ENCODE data around the gene CEP44. TPM values are rescaled to one million over a fixed set of nuclear protein-coding genes. Genes with fewer than 3 reads are reported as not detected.

CEP44 gene
- total RNA-seq, 4 donors from 2014 or later, result 3.1 to 12.9 (median 7.5) TPM

- in situ Hi-C loops (cut with MboI; ENCODE audit: low sequenced_read_pairs in 4 of 4) (loop anchor here in 1 of 4 donors (10.0 kb wide), 1 partner anchor 93 kb away; no protein-coding TSS in a partner anchor), intact Hi-C loops (cut with DNase I; ENCODE audit: low total_unique reads) (no loop called here)
- Histone ChIP-seq H3K4me1 (peaks cover 0 to 6% of the 10 kb centered on the region in 2 donors), H3K9me3 (no peaks in the 10 kb centered on the region), H3K27ac (no peak overlapping the region), H3K36me3 (peaks cover 0 to 17% of the 10 kb centered on the region in 2 donors), H3K4me3 (no peak overlapping the region), H3K27me3 (no peaks in the 10 kb centered on the region)
- no peak for TF ChIP-seq CTCF (IDR thresholded peaks at IDR 0.05 in 4 of 5, conservative IDR thresholded peaks at IDR 0.05 in 1 of 5)
- no peak for TF ChIP-seq POLR2A (IDR thresholded peaks at IDR 0.05)
- DNase-seq (no peak), ATAC-seq (no peak)
These were observed 33.8 kb downstream of the CEP44 start for GRCh38 chr4:174317531-174317930.

GRCh38 chr4:174318829-174319764 lies 35.4 kb downstream of the CEP44 start:
- TF ChIP-seq POLR2A (IDR thresholded peaks at IDR 0.05) (no peak), CTCF (IDR thresholded peaks at IDR 0.05 in 4 of 5, conservative IDR thresholded peaks at IDR 0.05 in 1 of 5) (peak in 4 of 5 experiments; percentile 23 to 74 (median 62))
- intact Hi-C loops (cut with DNase I; ENCODE audit: low total_unique reads), result loop anchor here (2.0 kb wide), 1 partner anchor 96 kb away; no protein-coding TSS in a partner anchor

GRCh38 chr4:174320494-174321199 lies 36.9 kb downstream of the CEP44 start:
- H3K27ac ChIP-seq, result no peak overlapping the region
- in situ Hi-C loops (cut with MboI; ENCODE audit: low sequenced_read_pairs in 4 of 4), result no loop called here
- TF ChIP-seq POLR2A (IDR thresholded peaks at IDR 0.05) (no peak), CTCF (IDR thresholded peaks at IDR 0.05 in 4 of 5, conservative IDR thresholded peaks at IDR 0.05 in 1 of 5) (no peak)
- H3K4me1 ChIP-seq, result no peaks in the 10 kb centered on the region
- peaks cover 0 to 17% of the 10 kb centered on the region in 2 donors for H3K36me3 ChIP-seq
- H3K27me3 ChIP-seq, result no peaks in the 10 kb centered on the region
- ATAC-seq (no peak), DNase-seq (no peak)
- no peaks in the 10 kb centered on the region for H3K9me3 ChIP-seq
- no peak overlapping the region for H3K4me3 ChIP-seq
- intact Hi-C loops (cut with DNase I; ENCODE audit: low total_unique reads), result no loop called here

More at GRCh38 chr4:174318829-174319764, 35.4 kb downstream of the CEP44 start:
- ATAC-seq (no peak), DNase-seq (no peak)
- Histone ChIP-seq H3K4me3 (no peak overlapping the region), H3K27me3 (no peaks in the 10 kb centered on the region), H3K4me1 (peaks cover 0 to 6% of the 10 kb centered on the region in 2 donors), H3K27ac (no peak overlapping the region), H3K36me3 (peaks cover 0 to 17% of the 10 kb centered on the region in 2 donors), H3K9me3 (no peaks in the 10 kb centered on the region)
- in situ Hi-C loops (cut with MboI; ENCODE audit: low sequenced_read_pairs in 4 of 4), result loop anchor here in 1 of 4 donors (10.0 kb wide), 1 partner anchor 94 kb away; no protein-coding TSS in a partner anchor

- ATAC-seq (no peak), DNase-seq (no peak)
- intact Hi-C loops (cut with DNase I; ENCODE audit: low total_unique reads) (no loop called here), in situ Hi-C loops (cut with MboI; ENCODE audit: low sequenced_read_pairs in 4 of 4) (no loop called here)
- H3K9me3 ChIP-seq, result no peaks in the 10 kb centered on the region
- H3K27me3 ChIP-seq, result no peaks in the 10 kb centered on the region
- H3K36me3 ChIP-seq, result peaks cover 0 to 6% of the 10 kb centered on the region in 2 donors
- H3K4me1 ChIP-seq, result no peaks in the 10 kb centered on the region
- TF ChIP-seq POLR2A (IDR thresholded peaks at IDR 0.05) (no peak), CTCF (IDR thresholded peaks at IDR 0.05 in 4 of 5, conservative IDR thresholded peaks at IDR 0.05 in 1 of 5) (no peak)
- no peak overlapping the region for H3K4me3 ChIP-seq
- H3K27ac ChIP-seq, result no peak overlapping the region
These were observed 40.5 kb downstream of the CEP44 start for GRCh38 chr4:174324236-174324635.
